Measurements from ENCODE around the gene APCDD1L. TPM values are rescaled to one million over a fixed set of nuclear protein-coding genes. Genes with fewer than 3 reads are reported as not detected.

APCDD1L gene
- total RNA-seq, 1 donor from 2014 or later = 4.2 TPM

- H3K27ac ChIP-seq (ENCODE audit: low read depth, low read length) = no peak overlapping the region
Observed at GRCh38 chr20:58458342-58459057, 56.7 kb downstream of the APCDD1L start.

GRCh38 chr20:58457083-58457695 lies 58.0 kb downstream of the APCDD1L start:
- Histone ChIP-seq H3K36me3 (ENCODE audit: control insufficient read depth in 3 of 3, insufficient read depth in 3 of 3, low read length in 3 of 3) (peaks cover 0 to 2% (median 0%) of the 10 kb centered on the region in 3 donors), H3K4me1 (ENCODE audit: control insufficient read depth in 3 of 3, insufficient read depth in 3 of 3, low read length in 3 of 3) (no peaks in the 10 kb centered on the region), H3K27me3 (ENCODE audit: control insufficient read depth in 3 of 3, insufficient read depth in 3 of 3, low read length in 3 of 3) (no peaks in the 10 kb centered on the region), H3K9ac (ENCODE audit: low read depth in 1 of 3, low read length in 3 of 3) (no peak overlapping the region), H3K27ac (ENCODE audit: low read depth, low read length) (no peak overlapping the region), H3K4me3 (ENCODE audit: low read length in 3 of 3) (no peak overlapping the region), H3K9me3 (ENCODE audit: control insufficient read depth in 3 of 3, low read length in 3 of 3) (no peaks in the 10 kb centered on the region)

More at GRCh38 chr20:58458342-58459057, 56.7 kb downstream of the APCDD1L start:
- peaks cover 0 to 2% (median 0%) of the 10 kb centered on the region in 3 donors for H3K36me3 ChIP-seq (ENCODE audit: control insufficient read depth in 3 of 3, insufficient read depth in 3 of 3, low read length in 3 of 3)
- H3K9ac ChIP-seq (ENCODE audit: low read depth in 1 of 3, low read length in 3 of 3) = no peak overlapping the region
- H3K27me3 ChIP-seq (ENCODE audit: control insufficient read depth in 3 of 3, insufficient read depth in 3 of 3, low read length in 3 of 3) = no peaks in the 10 kb centered on the region
- H3K9me3 ChIP-seq (ENCODE audit: control insufficient read depth in 3 of 3, low read length in 3 of 3) = peaks cover 0 to 2% (median 0%) of the 10 kb centered on the region in 3 donors
- no peak overlapping the region for H3K4me3 ChIP-seq (ENCODE audit: low read length in 3 of 3)
- no peaks in the 10 kb centered on the region for H3K4me1 ChIP-seq (ENCODE audit: control insufficient read depth in 3 of 3, insufficient read depth in 3 of 3, low read length in 3 of 3)

- Histone ChIP-seq H3K27me3 (ENCODE audit: control insufficient read depth in 3 of 3, insufficient read depth in 3 of 3, low read length in 3 of 3) (no peaks in the 10 kb centered on the region), H3K27ac (ENCODE audit: low read depth, low read length) (no peak overlapping the region), H3K4me1 (ENCODE audit: control insufficient read depth in 3 of 3, insufficient read depth in 3 of 3, low read length in 3 of 3) (no peaks in the 10 kb centered on the region), H3K36me3 (ENCODE audit: control insufficient read depth in 3 of 3, insufficient read depth in 3 of 3, low read length in 3 of 3) (peaks cover 0 to 2% (median 0%) of the 10 kb centered on the region in 3 donors), H3K9ac (ENCODE audit: low read depth in 1 of 3, low read length in 3 of 3) (no peak overlapping the region), H3K9me3 (ENCODE audit: control insufficient read depth in 3 of 3, low read length in 3 of 3) (no peaks in the 10 kb centered on the region), H3K4me3 (ENCODE audit: low read length in 3 of 3) (no peak overlapping the region)
Observed at GRCh38 chr20:58454460-58454859, 60.7 kb downstream of the APCDD1L start.

GRCh38 chr20:58453391-58453790 lies 61.8 kb downstream of the APCDD1L start:
- Histone ChIP-seq H3K27me3 (ENCODE audit: control insufficient read depth in 3 of 3, insufficient read depth in 3 of 3, low read length in 3 of 3) (no peaks in the 10 kb centered on the region), H3K9ac (ENCODE audit: low read depth in 1 of 3, low read length in 3 of 3) (no peak overlapping the region), H3K4me1 (ENCODE audit: control insufficient read depth in 3 of 3, insufficient read depth in 3 of 3, low read length in 3 of 3) (no peaks in the 10 kb centered on the region), H3K27ac (ENCODE audit: low read depth, low read length) (no peak overlapping the region), H3K9me3 (ENCODE audit: control insufficient read depth in 3 of 3, low read length in 3 of 3) (no peaks in the 10 kb centered on the region), H3K36me3 (ENCODE audit: control insufficient read depth in 3 of 3, insufficient read depth in 3 of 3, low read length in 3 of 3) (peaks cover 0 to 2% (median 0%) of the 10 kb centered on the region in 3 donors), H3K4me3 (ENCODE audit: low read length in 3 of 3) (no peak overlapping the region)

GRCh38 chr20:58452667-58453255 lies 62.4 kb downstream of the APCDD1L start:
- H3K4me1 ChIP-seq (ENCODE audit: control insufficient read depth in 3 of 3, insufficient read depth in 3 of 3, low read length in 3 of 3) = no peaks in the 10 kb centered on the region
- peaks cover 0 to 2% (median 0%) of the 10 kb centered on the region in 3 donors for H3K36me3 ChIP-seq (ENCODE audit: control insufficient read depth in 3 of 3, insufficient read depth in 3 of 3, low read length in 3 of 3)
- H3K4me3 ChIP-seq (ENCODE audit: low read length in 3 of 3) = no peak overlapping the region
- no peak overlapping the region for H3K9ac ChIP-seq (ENCODE audit: low read depth in 1 of 3, low read length in 3 of 3)
- H3K9me3 ChIP-seq (ENCODE audit: control insufficient read depth in 3 of 3, low read length in 3 of 3) = no peaks in the 10 kb centered on the region
- H3K27me3 ChIP-seq (ENCODE audit: control insufficient read depth in 3 of 3, insufficient read depth in 3 of 3, low read length in 3 of 3) = no peaks in the 10 kb centered on the region
- H3K27ac ChIP-seq (ENCODE audit: low read depth, low read length) = no peak overlapping the region

GRCh38 chr20:58450254-58450653 lies 64.9 kb downstream of the APCDD1L start:
- no peak overlapping the region for H3K9ac ChIP-seq (ENCODE audit: low read depth in 1 of 3, low read length in 3 of 3)
- H3K27me3 ChIP-seq (ENCODE audit: control insufficient read depth in 3 of 3, insufficient read depth in 3 of 3, low read length in 3 of 3) = no peaks in the 10 kb centered on the region
- H3K4me1 ChIP-seq (ENCODE audit: control insufficient read depth in 3 of 3, insufficient read depth in 3 of 3, low read length in 3 of 3) = no peaks in the 10 kb centered on the region
- no peak overlapping the region for H3K4me3 ChIP-seq (ENCODE audit: low read length in 3 of 3)
- H3K36me3 ChIP-seq (ENCODE audit: control insufficient read depth in 3 of 3, insufficient read depth in 3 of 3, low read length in 3 of 3) = peaks cover 6 to 13% (median 6%) of the 10 kb centered on the region in 3 donors
- H3K9me3 ChIP-seq (ENCODE audit: control insufficient read depth in 3 of 3, low read length in 3 of 3) = no peaks in the 10 kb centered on the region
- H3K27ac ChIP-seq (ENCODE audit: low read depth, low read length) = no peak overlapping the region

GRCh38 chr20:58449681-58450221 lies 65.4 kb downstream of the APCDD1L start:
- Histone ChIP-seq H3K27ac (ENCODE audit: low read depth, low read length) (no peak overlapping the region), H3K9me3 (ENCODE audit: control insufficient read depth in 3 of 3, low read length in 3 of 3) (no peaks in the 10 kb centered on the region), H3K9ac (ENCODE audit: low read depth in 1 of 3, low read length in 3 of 3) (no peak overlapping the region), H3K36me3 (ENCODE audit: control insufficient read depth in 3 of 3, insufficient read depth in 3 of 3, low read length in 3 of 3) (peaks cover 8 to 18% (median 11%) of the 10 kb centered on the region in 3 donors), H3K27me3 (ENCODE audit: control insufficient read depth in 3 of 3, insufficient read depth in 3 of 3, low read length in 3 of 3) (no peaks in the 10 kb centered on the region), H3K4me1 (ENCODE audit: control insufficient read depth in 3 of 3, insufficient read depth in 3 of 3, low read length in 3 of 3) (no peaks in the 10 kb centered on the region), H3K4me3 (ENCODE audit: low read length in 3 of 3) (no peak overlapping the region)

GRCh38 chr20:58448958-58449357 lies 66.2 kb downstream of the APCDD1L start:
- H3K27me3 ChIP-seq (ENCODE audit: control insufficient read depth in 3 of 3, insufficient read depth in 3 of 3, low read length in 3 of 3) = no peaks in the 10 kb centered on the region
- no peaks in the 10 kb centered on the region for H3K4me1 ChIP-seq (ENCODE audit: control insufficient read depth in 3 of 3, insufficient read depth in 3 of 3, low read length in 3 of 3)
- H3K27ac ChIP-seq (ENCODE audit: low read depth, low read length) = no peak overlapping the region
- no peaks in the 10 kb centered on the region for H3K9me3 ChIP-seq (ENCODE audit: control insufficient read depth in 3 of 3, low read length in 3 of 3)
- no peak overlapping the region for H3K4me3 ChIP-seq (ENCODE audit: low read length in 3 of 3)
- no peak overlapping the region for H3K9ac ChIP-seq (ENCODE audit: low read depth in 1 of 3, low read length in 3 of 3)
- peaks cover 15 to 25% (median 19%) of the 10 kb centered on the region in 3 donors for H3K36me3 ChIP-seq (ENCODE audit: control insufficient read depth in 3 of 3, insufficient read depth in 3 of 3, low read length in 3 of 3)

- Histone ChIP-seq H3K36me3 (ENCODE audit: control insufficient read depth in 3 of 3, insufficient read depth in 3 of 3, low read length in 3 of 3) (peaks cover 20 to 30% (median 25%) of the 10 kb centered on the region in 3 donors), H3K4me3 (ENCODE audit: low read length in 3 of 3) (no peak overlapping the region), H3K4me1 (ENCODE audit: control insufficient read depth in 3 of 3, insufficient read depth in 3 of 3, low read length in 3 of 3) (no peaks in the 10 kb centered on the region), H3K27me3 (ENCODE audit: control insufficient read depth in 3 of 3, insufficient read depth in 3 of 3, low read length in 3 of 3) (no peaks in the 10 kb centered on the region), H3K9me3 (ENCODE audit: control insufficient read depth in 3 of 3, low read length in 3 of 3) (no peaks in the 10 kb centered on the region), H3K27ac (ENCODE audit: low read depth, low read length) (no peak overlapping the region), H3K9ac (ENCODE audit: low read depth in 1 of 3, low read length in 3 of 3) (no peak overlapping the region)
Observed at GRCh38 chr20:58447511-58448391, 67.4 kb downstream of the APCDD1L start.

Measured in skeletal muscle tissue (tissue), 4 donors.